Thymus (tissue), 11 donors: ENCODE data around the gene B3GNT3. TPM values are rescaled to one million over a fixed set of nuclear protein-coding genes. Genes with fewer than 3 reads are reported as not detected.

Experiments
- DNase-seq, 9 donors: peaks; one replicate each; pipeline ENCODE4 v3.0.0-alpha.2; 2013; ENCODE audit warnings: low spot score in 9 of 9, low read depth in 6 of 9, missing footprints in 1 of 9
- H3K27ac ChIP-seq, 2 donors: one replicate each; pipeline ENCODE4 v1.5.1; 2013; ENCODE audit warnings: control low read depth in 1 of 2, low read depth in 1 of 2, low read length in 1 of 2, mild to moderate bottlenecking in 1 of 2, moderate library complexity in 1 of 2
- H3K27me3 ChIP-seq, 2 donors: one replicate each; pipeline ENCODE4 v1.5.1; 2013; ENCODE audit warnings: low read length in 1 of 2; ENCODE audit not compliant: control insufficient read depth in 2 of 2, insufficient read depth in 1 of 2
- H3K36me3 ChIP-seq, 2 donors: one replicate each; pipeline ENCODE4 v1.5.1; 2013; ENCODE audit warnings: low read length in 1 of 2, mild to moderate bottlenecking in 1 of 2, moderate library complexity in 1 of 2; ENCODE audit not compliant: control insufficient read depth in 2 of 2, insufficient read depth in 2 of 2
- H3K4me1 ChIP-seq, 2 donors: one replicate each; pipeline ENCODE4 v1.5.1; 2013; ENCODE audit warnings: low read length in 2 of 2; ENCODE audit not compliant: control insufficient read depth in 2 of 2, insufficient read depth in 2 of 2
- H3K4me3 ChIP-seq, 2 donors: one replicate each; pipeline ENCODE4 v1.5.1; 2013; ENCODE audit warnings: low read length in 2 of 2, control low read depth in 1 of 2, mild to moderate bottlenecking in 1 of 2
- H3K9me3 ChIP-seq, 2 donors: one replicate each; pipeline ENCODE4 v1.5.1; 2013; ENCODE audit warnings: low read length in 1 of 2, mild to moderate bottlenecking in 1 of 2; ENCODE audit not compliant: control insufficient read depth in 2 of 2, insufficient read depth in 1 of 2
- WGBS: extraction: QIAGEN DNeasy Blood & Tissue Kit; methylation state at CpG from one replicate; pipeline ENCODE4 v1.1.7; 2013; 5-methylcytosine and 5-hydroxymethylcytosine counted together
- polyA plus RNA-seq: library from polyadenylated mRNA; stranded (reverse); fragments of 200-250 nt; gene quantifications from one replicate; pipeline ENCODE4 v1.2.3, GENCODE V29; 2013
- total RNA-seq: library from RNA; stranded (reverse); fragments of 120-200 nt; gene quantifications from one replicate; pipeline ENCODE4 v1.2.4, GENCODE V29; 2013
- donor health status: healthy.

The B3GNT3 gene
- total and polyA plus RNA-seq, 2 donors: 0.14 to 1.0 TPM

- Histone ChIP-seq H3K27ac (no peak overlapping the region), H3K9me3 (no peaks in the 10 kb centered on the region), H3K27me3 (no peaks in the 10 kb centered on the region), H3K4me3 (no peak overlapping the region), H3K36me3 (peaks cover 44 to 46% of the 10 kb centered on the region in 2 donors), H3K4me1 (peaks cover 2 to 27% of the 10 kb centered on the region in 2 donors)
- 90% methylated on average over 14 of the region's 14 CpGs for WGBS
- DNase-seq: no peak
These were observed 49.1 kb downstream of the B3GNT3 start for GRCh38 chr19:17843908-17844490.

GRCh38 chr19:17846146-17846545 is 51.2 kb downstream of the B3GNT3 start:
- no peaks in the 10 kb centered on the region for H3K27me3 ChIP-seq
- DNase-seq: peak in 1 of 9 donors; percentile 18
- 41% methylated on average over 8 of the region's 8 CpGs for WGBS
- H3K9me3 ChIP-seq: no peaks in the 10 kb centered on the region
- peak overlapping the region; percentile 7 to 55 for H3K4me3 ChIP-seq
- H3K4me1 ChIP-seq: peaks cover 11 to 43% of the 10 kb centered on the region in 2 donors
- no peak overlapping the region for H3K27ac ChIP-seq
- H3K36me3 ChIP-seq: peaks cover 27 to 28% of the 10 kb centered on the region in 2 donors

- peak within 1 kb of the TSS; percentile 94 to 98 for H3K27ac ChIP-seq
- under 1% methylated on average over 40 of the region's 40 CpGs for WGBS
- no peaks in the 10 kb centered on the region for H3K27me3 ChIP-seq
- H3K4me3 ChIP-seq: peak within 1 kb of the TSS; percentile 55 to 85
- DNase-seq: peak; percentile 52 to 89 (median 73)
- H3K4me1 ChIP-seq: peaks cover 11 to 43% of the 10 kb centered on the region in 2 donors
- H3K36me3 ChIP-seq: peaks cover 11 to 16% of the 10 kb centered on the region in 2 donors
- no peaks in the 10 kb centered on the region for H3K9me3 ChIP-seq
These were observed 52.8 kb downstream of the B3GNT3 start, which contains the start of gene JAK3 for GRCh38 chr19:17847538-17848366. Gene JAK3 (minus strand): TSS chr19:17847982. CDS start chr19:17844417, 3,565 bp downstream.

- Histone ChIP-seq H3K4me3 (no peak overlapping the region), H3K27me3 (no peaks in the 10 kb centered on the region), H3K27ac (peak overlapping the region; percentile 54 to 94), H3K9me3 (no peaks in the 10 kb centered on the region), H3K4me1 (peaks cover 11 to 43% of the 10 kb centered on the region in 2 donors), H3K36me3 (peaks cover 2 to 6% of the 10 kb centered on the region in 2 donors)
- WGBS: 91% methylated on average over 14 of the region's 14 CpGs
- DNase-seq: peak in 1 of 9 donors; percentile 22
These were observed 53.8 kb downstream of the B3GNT3 start for GRCh38 chr19:17848595-17849292.

- Histone ChIP-seq H3K9me3 (no peaks in the 10 kb centered on the region), H3K4me1 (peaks cover 9 to 25% of the 10 kb centered on the region in 2 donors), H3K27ac (no peak overlapping the region), H3K4me3 (no peak overlapping the region), H3K36me3 (no peaks in the 10 kb centered on the region), H3K27me3 (peaks cover 0 to 8% of the 10 kb centered on the region in 2 donors)
- no peak for DNase-seq
- WGBS: 93% methylated on average over 6 of the region's 6 CpGs
These were observed 59.1 kb downstream of the B3GNT3 start for GRCh38 chr19:17854061-17854460.

- 24% methylated on average over 29 of the region's 29 CpGs for WGBS
- Histone ChIP-seq H3K27me3 (peaks cover 0 to 8% of the 10 kb centered on the region in 2 donors), H3K4me3 (no peak overlapping the region), H3K9me3 (no peaks in the 10 kb centered on the region), H3K27ac (no peak overlapping the region), H3K4me1 (peaks cover 7 to 22% of the 10 kb centered on the region in 2 donors), H3K36me3 (no peaks in the 10 kb centered on the region)
- peak; percentile 48 to 89 (median 74) for DNase-seq
These were observed 60.6 kb downstream of the B3GNT3 start for GRCh38 chr19:17855280-17856152.

GRCh38 chr19:17859533-17860330 is 64.8 kb downstream of the B3GNT3 start, which contains the start of gene RPL18A:
Gene RPL18A (plus strand): TSS chr19:17859910. CDS start chr19:17859957, 47 bp downstream.
- no peaks in the 10 kb centered on the region for H3K9me3 ChIP-seq
- H3K4me1 ChIP-seq: peaks cover 11 to 32% of the 10 kb centered on the region in 2 donors
- DNase-seq: peak; percentile 95 to 100 (median 99)
- H3K27ac ChIP-seq: peak within 1 kb of the TSS; percentile 42 to 67
- peaks cover 0 to 8% of the 10 kb centered on the region in 2 donors for H3K27me3 ChIP-seq
- under 1% methylated on average over 80 of the region's 80 CpGs for WGBS
- peak within 1 kb of the TSS; percentile 95 to 97 for H3K4me3 ChIP-seq
- H3K36me3 ChIP-seq: peaks cover 37 to 39% of the 10 kb centered on the region in 2 donors
